ENCODE data around the gene CNTRL.

DNA sequence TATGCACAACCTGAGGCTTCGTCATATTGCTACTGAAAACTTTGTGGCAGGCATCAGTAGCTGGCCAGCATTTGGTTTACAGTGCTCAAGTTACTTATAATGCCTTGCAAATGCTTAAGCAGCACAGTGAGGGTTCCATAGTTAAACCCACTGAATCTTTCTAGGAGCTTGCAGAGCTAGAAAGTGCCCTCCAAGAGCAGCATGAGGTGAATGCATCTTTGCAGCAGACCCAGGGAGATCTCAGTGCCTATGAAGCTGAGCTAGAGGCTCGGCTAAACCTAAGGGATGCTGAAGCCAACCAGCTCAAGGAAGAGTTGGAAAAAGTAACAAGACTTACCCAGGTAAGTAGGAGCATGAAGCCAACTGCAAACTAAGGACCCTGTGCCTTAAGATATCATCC lies 60.9 kb downstream of the CNTRL start:
- TF ChIP-seq, protein P1, sequence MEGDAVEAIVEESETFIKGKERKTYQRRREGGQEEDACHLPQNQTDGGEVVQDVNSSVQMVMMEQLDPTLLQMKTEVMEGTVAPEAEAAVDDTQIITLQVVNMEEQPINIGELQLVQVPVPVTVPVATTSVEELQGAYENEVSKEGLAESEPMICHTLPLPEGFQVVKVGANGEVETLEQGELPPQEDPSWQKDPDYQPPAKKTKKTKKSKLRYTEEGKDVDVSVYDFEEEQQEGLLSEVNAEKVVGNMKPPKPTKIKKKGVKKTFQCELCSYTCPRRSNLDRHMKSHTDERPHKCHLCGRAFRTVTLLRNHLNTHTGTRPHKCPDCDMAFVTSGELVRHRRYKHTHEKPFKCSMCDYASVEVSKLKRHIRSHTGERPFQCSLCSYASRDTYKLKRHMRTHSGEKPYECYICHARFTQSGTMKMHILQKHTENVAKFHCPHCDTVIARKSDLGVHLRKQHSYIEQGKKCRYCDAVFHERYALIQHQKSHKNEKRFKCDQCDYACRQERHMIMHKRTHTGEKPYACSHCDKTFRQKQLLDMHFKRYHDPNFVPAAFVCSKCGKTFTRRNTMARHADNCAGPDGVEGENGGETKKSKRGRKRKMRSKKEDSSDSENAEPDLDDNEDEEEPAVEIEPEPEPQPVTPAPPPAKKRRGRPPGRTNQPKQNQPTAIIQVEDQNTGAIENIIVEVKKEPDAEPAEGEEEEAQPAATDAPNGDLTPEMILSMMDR (conservative IDR thresholded peaks at IDR 0.05 in 1 of 2, IDR thresholded peaks at IDR 0.05 in 1 of 2; ENCODE audit: low read depth in 1 of 2, low read length in 2 of 2), result no peak
- no peak for TF ChIP-seq EZH2 (IDR thresholded peaks at IDR 0.05; ENCODE audit: low read length, missing control alignments)
